ENCODE results near the gene PPP1R12C.
A peak's percentile ranks its signal among the peaks of the same experiment; 100 is the strongest.
"Not testable (repeated sequence)": the region's sequence is repeated elsewhere in the genome, so short reads cannot be mapped to it uniquely, and the experiment has no call there.

Gene PPP1R12C

GRCh38 chr19:55063492-55063843 is 54.0 kb downstream of the PPP1R12C start:
- peak overlapping the region; percentile 6 for H3K4me3 ChIP-seq (ENCODE audit: low read depth, low read length)
- no peak for DNase-seq (ENCODE audit: low read depth, low spot score)
- no peak for TF ChIP-seq CTCF (IDR thresholded peaks at IDR 0.05; ENCODE audit: low read depth, low read length)
- in situ Hi-C loops (cut with HindIII; ENCODE audit: low sequenced_read_pairs), result no loop called here

- no peak for TF ChIP-seq CTCF (IDR thresholded peaks at IDR 0.05; ENCODE audit: low read depth, low read length)
- in situ Hi-C loops (cut with HindIII; ENCODE audit: low sequenced_read_pairs), result no loop called here
- peak; percentile 93 for DNase-seq (ENCODE audit: low read depth, low spot score)
- peak within 1 kb of the TSS; percentile 55 for H3K4me3 ChIP-seq (ENCODE audit: low read depth, low read length)
Measured at GRCh38 chr19:55062735-55063491, 54.5 kb downstream of the PPP1R12C start, which contains the start of gene RDH13. RDH13 (minus strand) TSS chr19:55063148; CDS start chr19:55063032, 116 bp downstream.

GRCh38 chr19:55060287-55060686 is 57.1 kb downstream of the PPP1R12C start:
- in situ Hi-C loops (cut with HindIII; ENCODE audit: low sequenced_read_pairs); H3K4me3 ChIP-seq (ENCODE audit: low read depth, low read length); DNase-seq (ENCODE audit: low read depth, low spot score): not testable (repeated sequence)

- in situ Hi-C loops (cut with HindIII; ENCODE audit: low sequenced_read_pairs), result no loop called here
- no peak for TF ChIP-seq CTCF (IDR thresholded peaks at IDR 0.05; ENCODE audit: low read depth, low read length)
Measured at GRCh38 chr19:55058781-55059610, 58.4 kb downstream of the PPP1R12C start.

GRCh38 chr19:55056827-55057226 is 60.6 kb downstream of the PPP1R12C start:
- H3K4me3 ChIP-seq (ENCODE audit: low read depth, low read length), result no peak overlapping the region
- DNase-seq (ENCODE audit: low read depth, low spot score), result no peak
- in situ Hi-C loops (cut with HindIII; ENCODE audit: low sequenced_read_pairs), result no loop called here

More at GRCh38 chr19:55058781-55059610, 58.4 kb downstream of the PPP1R12C start:
- H3K4me3 ChIP-seq (ENCODE audit: low read depth, low read length), result no peak overlapping the region
- no peak for DNase-seq (ENCODE audit: low read depth, low spot score)

GRCh38 chr19:55053735-55054134 is 63.7 kb downstream of the PPP1R12C start:
- no peak for DNase-seq (ENCODE audit: low read depth, low spot score)
- TF ChIP-seq CTCF (IDR thresholded peaks at IDR 0.05; ENCODE audit: low read depth, low read length), result no peak
- in situ Hi-C loops (cut with HindIII; ENCODE audit: low sequenced_read_pairs), result no loop called here
- no peak overlapping the region for H3K4me3 ChIP-seq (ENCODE audit: low read depth, low read length)

More at GRCh38 chr19:55056827-55057226, 60.6 kb downstream of the PPP1R12C start:
- no peak for TF ChIP-seq CTCF (IDR thresholded peaks at IDR 0.05; ENCODE audit: low read depth, low read length)

Data from astrocyte of the spinal cord (primary cell).